Dedifferentiated amniotic fluid mesenchymal stem cell (primary cell): ENCODE results near the gene GPS1.

Experiments
- DNase-seq: peaks from one replicate; pipeline ENCODE4 v3.0.0-alpha.2; 2016; ENCODE audit errors: extremely low spot score

The GPS1 gene

GRCh38 chr17:82059272-82060000 is 7.7 kb downstream of the GPS1 start:
- no peak for DNase-seq

GRCh38 chr17:82060001-82060380 is 8.3 kb downstream of the GPS1 start:
- DNase-seq = no peak

- DNase-seq = no peak
Measured at GRCh38 chr17:82060614-82061013, 8.9 kb downstream of the GPS1 start.

GRCh38 chr17:82061047-82061925 is 9.6 kb downstream of the GPS1 start:
- DNase-seq = no peak

- DNase-seq = no peak
Measured at GRCh38 chr17:82062076-82062983, 10.6 kb downstream of the GPS1 start.

- DNase-seq = no peak
Measured at GRCh38 chr17:82062984-82063368, 11.3 kb downstream of the GPS1 start.

- DNase-seq = no peak
Measured at GRCh38 chr17:82063424-82064415, 12.0 kb downstream of the GPS1 start.

- DNase-seq = no peak
Measured at GRCh38 chr17:82064433-82065192, 12.9 kb downstream of the GPS1 start.

- DNase-seq = no peak
Measured at GRCh38 chr17:82065193-82065637, 13.5 kb downstream of the GPS1 start.

- DNase-seq = no peak
Measured at GRCh38 chr17:82065638-82066303, 14.1 kb downstream of the GPS1 start, which contains the start of gene DUS1L. TSS of gene DUS1L (minus strand) at chr17:82065804. CDS start at chr17:82065059, 745 bp downstream.

- DNase-seq = no peak
Measured at GRCh38 chr17:82070611-82071010, 18.9 kb downstream of the GPS1 start.

GRCh38 chr17:82072827-82073226 is 21.1 kb downstream of the GPS1 start:
- no peak for DNase-seq

GRCh38 chr17:82073446-82073845 is 21.7 kb downstream of the GPS1 start:
- DNase-seq = no peak

GRCh38 chr17:82076018-82076784 is 24.5 kb downstream of the GPS1 start:
- DNase-seq = no peak

- no peak for DNase-seq
Measured at GRCh38 chr17:82076785-82077591, 25.3 kb downstream of the GPS1 start.

- no peak for DNase-seq
Measured at GRCh38 chr17:82077617-82078358, 26.1 kb downstream of the GPS1 start.

GRCh38 chr17:82078433-82078832 is 26.7 kb downstream of the GPS1 start:
- no peak for DNase-seq
